BLaER1 (cell line): ENCODE data around the gene RASGRP1.
"Not testable (repeated sequence)": the region's sequence is repeated elsewhere in the genome, so short reads cannot be mapped to it uniquely, and the experiment has no call there.

Experiments used
- H3K27ac ChIP-seq: shearing (Covaris generic); formaldehyde crosslinking; 2 replicates; pipeline ENCODE4 v1.8.1; 2022
- H3K27me3 ChIP-seq: shearing (Covaris generic); formaldehyde crosslinking; 2 replicates; pipeline ENCODE4 v1.8.1; 2022
- H3K36me3 ChIP-seq: shearing (Covaris generic); formaldehyde crosslinking; 2 replicates; pipeline ENCODE4 v1.8.1; 2022
- H3K4me1 ChIP-seq: shearing (Covaris generic); formaldehyde crosslinking; 2 replicates; pipeline ENCODE4 v1.8.1; 2022
- H3K4me2 ChIP-seq: shearing (Covaris generic); formaldehyde crosslinking; 2 replicates; pipeline ENCODE4 v1.8.1; 2022
- H3K4me3 ChIP-seq: shearing (Covaris generic); formaldehyde crosslinking; 2 replicates; pipeline ENCODE4 v1.8.1; 2022
- H3K9ac ChIP-seq: shearing (Covaris generic); formaldehyde crosslinking; 2 replicates; pipeline ENCODE4 v1.8.1; 2022
- H3K9me3 ChIP-seq: shearing (Covaris generic); formaldehyde crosslinking; 2 replicates; pipeline ENCODE4 v1.8.1; 2022
- H4K20me1 ChIP-seq: shearing (Covaris generic); formaldehyde crosslinking; 2 replicates; pipeline ENCODE4 v1.8.1; 2022
- Cebpa-rat ChIP-seq: shearing (Covaris generic); IDR thresholded peaks from 2 replicates; pipeline ENCODE4 v1.8.1; 2022

Gene RASGRP1

DNA sequence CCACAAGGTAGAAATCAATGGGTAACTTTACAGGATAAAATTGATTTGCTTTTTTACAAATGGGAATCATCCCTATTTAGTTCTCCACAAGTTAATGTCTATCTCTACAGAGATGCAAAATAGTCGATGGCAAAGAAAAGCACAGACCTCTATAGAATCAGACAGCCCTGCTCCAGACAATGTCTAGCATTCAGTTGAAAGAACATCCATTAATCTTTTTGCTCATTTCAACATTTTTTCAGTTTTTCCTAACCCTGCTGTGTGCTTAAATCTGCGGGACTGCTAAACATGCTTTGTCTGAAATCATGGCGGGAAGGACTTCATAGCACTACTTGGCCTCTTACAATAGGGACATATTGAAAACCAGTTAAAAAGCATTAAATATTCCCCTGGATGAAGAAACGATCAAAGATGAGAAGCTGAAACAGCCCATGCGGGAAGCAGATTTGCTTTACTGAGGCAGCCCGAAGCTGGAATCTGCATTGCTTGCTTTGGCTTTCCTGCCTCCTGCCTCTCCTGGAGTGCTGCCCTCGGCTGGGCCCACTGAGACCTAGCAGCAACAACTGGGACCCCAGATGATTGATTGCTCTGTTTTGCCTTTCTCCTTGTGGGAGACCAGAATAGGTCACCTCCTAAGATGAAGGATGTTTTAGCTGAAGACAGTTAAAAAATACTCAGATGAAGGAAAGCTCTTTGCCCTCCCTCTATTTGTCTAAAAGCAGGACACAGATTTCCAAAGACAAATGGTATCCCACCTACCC lies 38.5 kb upstream of the RASGRP1 start:
- H3K4me2 ChIP-seq: no peak overlapping the region
- H3K9ac ChIP-seq: no peak overlapping the region
- H3K4me1 ChIP-seq: no peaks in the 10 kb centered on the region; the same call in 1 of the 2 replicates
- no peaks in the 10 kb centered on the region for H3K36me3 ChIP-seq
- no peak for TF ChIP-seq Cebpa-rat
- H3K27me3 ChIP-seq: no peaks in the 10 kb centered on the region
- no peak overlapping the region for H3K4me3 ChIP-seq
- no peaks in the 10 kb centered on the region for H4K20me1 ChIP-seq
- H3K9me3 ChIP-seq: no peaks in the 10 kb centered on the region
- H3K27ac ChIP-seq: no peak overlapping the region

DNA sequence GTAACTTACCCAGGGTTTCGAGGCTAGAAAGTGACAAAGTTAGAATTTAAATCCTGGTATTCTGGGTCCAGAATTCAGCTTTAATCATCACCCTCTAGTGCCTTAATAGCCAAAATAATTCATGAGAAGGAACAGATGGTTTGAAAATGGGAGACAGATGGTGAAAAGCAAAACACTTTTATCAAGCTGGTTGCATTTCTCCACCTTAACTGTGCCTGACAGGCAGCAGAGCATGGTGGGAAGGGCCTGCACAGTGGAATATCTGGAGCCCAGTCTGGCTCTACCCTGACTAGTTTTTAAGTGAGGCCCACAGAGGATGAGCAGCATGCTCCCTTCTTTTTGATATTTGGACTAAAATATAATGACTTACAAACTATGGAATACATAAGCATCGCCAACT lies 35.6 kb upstream of the RASGRP1 start:
- no peak for TF ChIP-seq Cebpa-rat
- Histone ChIP-seq H3K27me3 (no peaks in the 10 kb centered on the region), H3K36me3 (no peaks in the 10 kb centered on the region), H4K20me1 (no peaks in the 10 kb centered on the region), H3K9ac (no peak overlapping the region), H3K4me2 (no peak overlapping the region), H3K4me1 (no peaks in the 10 kb centered on the region; the same call in 1 of the 2 replicates), H3K9me3 (no peaks in the 10 kb centered on the region), H3K27ac (no peak overlapping the region), H3K4me3 (no peak overlapping the region)

DNA sequence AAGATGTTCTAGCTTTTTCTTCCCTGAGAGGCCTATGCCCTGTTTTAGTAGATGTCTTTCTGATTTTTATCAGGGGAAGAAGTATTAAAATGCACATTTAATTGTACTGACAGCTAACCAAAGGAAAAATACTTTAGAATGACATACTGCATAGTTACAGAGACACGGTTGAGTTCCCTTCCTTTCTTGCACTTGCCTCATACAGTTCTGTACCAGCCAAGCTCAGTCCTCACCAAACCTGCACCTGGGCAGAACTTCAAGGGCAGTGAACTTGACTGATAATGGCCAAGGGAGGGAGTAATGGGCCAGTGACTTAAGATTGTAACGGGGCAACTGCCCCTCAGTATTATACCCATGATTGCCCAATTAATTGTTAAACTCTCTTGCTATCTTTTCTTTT lies 34.1 kb upstream of the RASGRP1 start:
- no peak overlapping the region for H3K4me2 ChIP-seq
- H3K36me3 ChIP-seq: no peaks in the 10 kb centered on the region
- H3K9ac ChIP-seq: no peak overlapping the region
- no peaks in the 10 kb centered on the region; the same call in 1 of the 2 replicates for H3K4me1 ChIP-seq
- no peak overlapping the region for H3K27ac ChIP-seq
- no peak overlapping the region for H3K4me3 ChIP-seq
- TF ChIP-seq Cebpa-rat: no peak
- no peaks in the 10 kb centered on the region for H3K27me3 ChIP-seq
- H3K9me3 ChIP-seq: no peaks in the 10 kb centered on the region
- no peaks in the 10 kb centered on the region for H4K20me1 ChIP-seq

DNA sequence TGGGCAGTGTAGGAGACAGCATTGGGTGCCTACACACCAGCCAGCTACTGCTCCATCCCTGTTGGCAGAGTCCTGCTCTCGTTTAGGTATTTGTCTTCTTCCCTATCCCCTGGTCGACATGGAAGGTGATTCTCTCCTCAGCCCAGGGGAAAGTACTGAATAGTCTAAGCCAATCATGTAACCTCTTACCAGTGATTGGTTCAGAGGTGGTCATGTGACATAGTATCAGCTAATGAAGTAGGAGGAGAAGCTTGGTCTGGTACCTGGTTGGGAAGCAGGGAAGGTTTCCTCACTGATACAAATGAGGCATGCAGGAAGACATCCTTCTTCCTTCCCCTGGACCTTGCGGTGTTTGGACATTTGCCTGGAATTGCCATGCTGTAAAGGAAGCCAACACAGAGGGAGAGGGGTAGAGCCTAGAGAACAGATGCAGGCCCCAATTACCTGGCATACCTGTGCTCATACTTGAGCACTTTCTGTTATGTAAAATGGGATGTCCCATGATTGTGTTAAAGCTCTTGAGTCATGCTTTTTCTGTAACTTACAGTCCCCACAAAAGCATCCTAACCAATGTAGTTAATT lies 32.7 kb upstream of the RASGRP1 start:
- no peaks in the 10 kb centered on the region; the same call in 1 of the 2 replicates for H3K4me1 ChIP-seq
- H3K36me3 ChIP-seq: no peaks in the 10 kb centered on the region
- no peaks in the 10 kb centered on the region for H3K27me3 ChIP-seq
- H4K20me1 ChIP-seq: no peaks in the 10 kb centered on the region
- H3K9me3 ChIP-seq: no peaks in the 10 kb centered on the region
- TF ChIP-seq Cebpa-rat: no peak
- no peak overlapping the region for H3K27ac ChIP-seq
- H3K9ac ChIP-seq: no peak overlapping the region
- no peak overlapping the region for H3K4me2 ChIP-seq
- H3K4me3 ChIP-seq: no peak overlapping the region

DNA sequence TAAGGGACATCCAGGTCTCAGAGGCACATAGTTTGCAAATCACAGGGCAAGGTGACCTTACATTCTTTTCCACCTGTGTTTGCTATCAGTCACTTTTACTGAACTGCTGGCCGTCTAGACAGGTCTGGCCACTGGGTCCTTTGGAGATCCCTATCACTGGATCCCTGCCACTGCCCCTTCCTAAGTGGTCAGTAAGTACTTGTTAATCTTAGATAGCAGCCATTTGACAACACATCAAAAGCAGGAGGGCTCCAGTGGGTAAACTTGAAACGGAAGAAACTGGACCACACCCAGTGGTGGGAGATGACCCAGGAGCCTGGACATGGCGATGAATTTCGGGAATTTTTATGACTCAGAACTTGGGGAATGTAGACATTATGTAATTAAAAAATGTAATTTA lies 28.9 kb upstream of the RASGRP1 start:
- H4K20me1 ChIP-seq: no peaks in the 10 kb centered on the region
- no peak overlapping the region for H3K27ac ChIP-seq
- H3K27me3 ChIP-seq: no peaks in the 10 kb centered on the region
- no peaks in the 10 kb centered on the region for H3K36me3 ChIP-seq
- H3K9ac ChIP-seq: no peak overlapping the region
- H3K4me2 ChIP-seq: no peak overlapping the region
- H3K9me3 ChIP-seq: no peaks in the 10 kb centered on the region
- TF ChIP-seq Cebpa-rat: no peak
- H3K4me3 ChIP-seq: no peak overlapping the region
- no peaks in the 10 kb centered on the region for H3K4me1 ChIP-seq

DNA sequence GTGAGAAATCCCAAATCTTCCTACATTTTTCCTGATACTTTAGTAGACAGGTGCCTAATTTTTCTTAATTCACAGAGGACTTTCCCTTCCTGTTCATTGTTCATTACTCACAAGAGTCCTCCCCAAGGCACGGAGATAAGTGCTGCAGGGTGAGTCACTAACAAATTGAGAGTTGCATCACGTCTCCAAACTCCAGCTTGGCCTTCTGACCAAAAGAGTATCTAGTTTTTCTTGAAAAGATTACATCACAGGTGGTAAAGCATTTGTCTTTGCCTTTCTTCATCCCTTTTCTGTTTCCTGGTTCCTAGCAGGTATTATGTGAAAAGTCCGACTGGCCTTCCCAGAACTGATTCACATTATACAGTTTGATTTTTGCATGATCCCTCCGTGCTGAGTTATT lies 24.9 kb upstream of the RASGRP1 start:
- H3K9me3 ChIP-seq: no peaks in the 10 kb centered on the region
- TF ChIP-seq Cebpa-rat: no peak
- no peak overlapping the region for H3K4me3 ChIP-seq
- no peaks in the 10 kb centered on the region for H3K36me3 ChIP-seq
- H3K27ac ChIP-seq: no peak overlapping the region
- H4K20me1 ChIP-seq: no peaks in the 10 kb centered on the region
- H3K27me3 ChIP-seq: no peaks in the 10 kb centered on the region
- no peaks in the 10 kb centered on the region for H3K4me1 ChIP-seq
- H3K4me2 ChIP-seq: no peak overlapping the region
- H3K9ac ChIP-seq: no peak overlapping the region

DNA sequence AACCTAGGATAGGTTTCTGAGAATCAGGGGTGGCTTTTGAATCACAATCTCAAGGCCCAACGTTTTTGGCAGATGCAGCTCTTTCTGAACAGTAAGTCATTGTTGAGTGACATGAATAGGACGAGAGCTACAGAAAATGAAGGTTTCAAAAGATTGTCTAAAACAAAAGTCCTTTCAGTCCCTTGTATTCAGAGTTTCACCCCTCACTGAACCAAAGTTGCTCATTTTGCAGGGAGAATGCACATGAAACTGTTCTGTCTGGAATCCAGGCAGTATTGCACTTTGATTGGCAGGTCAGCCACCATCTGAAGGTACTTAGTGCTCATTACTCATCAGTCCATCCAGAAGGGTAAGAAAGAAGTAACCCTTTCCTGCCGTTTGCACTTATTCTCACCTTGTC lies 24.1 kb upstream of the RASGRP1 start:
- H3K4me1 ChIP-seq: no peaks in the 10 kb centered on the region
- no peak overlapping the region for H3K9ac ChIP-seq
- no peak overlapping the region for H3K4me3 ChIP-seq
- H3K27me3 ChIP-seq: no peaks in the 10 kb centered on the region
- no peak overlapping the region for H3K4me2 ChIP-seq
- no peaks in the 10 kb centered on the region for H3K9me3 ChIP-seq
- H3K27ac ChIP-seq: no peak overlapping the region
- no peak for TF ChIP-seq Cebpa-rat
- no peaks in the 10 kb centered on the region for H4K20me1 ChIP-seq
- no peaks in the 10 kb centered on the region for H3K36me3 ChIP-seq

DNA sequence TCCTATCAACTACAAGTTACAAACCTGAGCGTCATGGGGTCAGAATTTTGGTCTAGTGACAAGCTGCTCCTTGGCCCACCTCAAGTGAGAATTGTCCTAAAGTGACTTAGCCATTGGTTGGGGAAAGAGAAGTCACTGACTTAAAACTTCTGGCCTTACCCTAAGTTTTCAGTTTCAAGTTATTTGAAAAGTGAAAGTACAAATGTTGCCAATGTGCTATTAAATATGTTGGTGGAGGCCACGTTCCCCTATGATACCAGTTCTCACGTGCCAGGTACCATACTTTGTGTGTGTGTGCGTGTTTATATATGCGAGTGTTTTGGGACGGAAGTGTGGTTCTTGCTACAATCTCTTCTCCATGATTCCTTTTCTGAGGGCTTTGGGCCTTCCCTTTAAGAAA lies 22.6 kb upstream of the RASGRP1 start:
- TF ChIP-seq Cebpa-rat: no peak
- Histone ChIP-seq H3K4me3 (no peak overlapping the region), H3K9ac (no peak overlapping the region), H3K9me3 (no peaks in the 10 kb centered on the region), H3K4me2 (no peak overlapping the region), H3K36me3 (no peaks in the 10 kb centered on the region), H3K4me1 (no peaks in the 10 kb centered on the region), H3K27ac (no peak overlapping the region), H4K20me1 (no peaks in the 10 kb centered on the region), H3K27me3 (no peaks in the 10 kb centered on the region)

DNA sequence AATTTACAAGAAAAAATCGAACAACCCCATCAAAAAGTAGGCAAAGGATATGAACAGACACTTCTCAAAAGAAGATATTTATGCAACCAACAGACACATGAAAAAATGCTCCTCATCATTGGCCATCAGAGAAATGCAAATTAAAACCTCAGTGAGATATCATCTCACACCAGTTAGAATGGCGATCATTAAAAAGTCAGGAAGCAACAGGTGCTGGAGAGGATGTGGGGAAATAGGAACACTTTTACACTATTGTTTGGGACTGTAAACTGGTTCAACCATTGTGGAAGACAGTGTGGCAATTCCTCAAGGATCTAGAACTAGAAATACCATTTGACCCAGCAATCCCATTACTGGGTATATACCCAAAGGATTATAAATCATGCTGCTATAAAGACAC lies 21.4 kb upstream of the RASGRP1 start:
- not testable (repeated sequence) for H3K9ac ChIP-seq, H3K4me1 ChIP-seq, H3K4me3 ChIP-seq, H3K36me3 ChIP-seq, H3K27me3 ChIP-seq, H4K20me1 ChIP-seq, H3K9me3 ChIP-seq, H3K27ac ChIP-seq, H3K4me2 ChIP-seq

DNA sequence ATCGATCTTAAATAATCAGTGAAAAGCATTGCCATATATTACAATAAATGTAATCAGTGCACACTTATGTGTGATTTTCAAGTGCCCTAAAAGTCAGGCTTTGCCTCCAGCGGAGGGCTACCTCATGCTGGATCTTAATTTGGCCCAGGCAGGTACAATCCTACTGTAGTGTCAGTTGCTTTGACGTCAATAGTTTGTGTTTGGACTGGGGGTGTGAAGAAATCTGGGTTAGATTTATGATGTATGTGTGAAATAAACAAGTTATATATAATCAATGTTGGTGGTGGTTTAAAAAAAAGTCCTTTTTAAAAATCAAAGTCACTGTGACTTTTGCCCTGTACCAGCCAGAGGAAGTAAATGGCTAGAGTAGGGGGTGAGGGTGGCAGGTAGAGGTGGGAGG lies 14.0 kb upstream of the RASGRP1 start:
- no peak overlapping the region for H3K27ac ChIP-seq
- no peaks in the 10 kb centered on the region for H4K20me1 ChIP-seq
- H3K36me3 ChIP-seq: no peaks in the 10 kb centered on the region
- no peaks in the 10 kb centered on the region for H3K27me3 ChIP-seq
- no peaks in the 10 kb centered on the region for H3K9me3 ChIP-seq
- TF ChIP-seq Cebpa-rat: no peak
- no peaks in the 10 kb centered on the region for H3K4me1 ChIP-seq
- H3K9ac ChIP-seq: no peak overlapping the region
- no peak overlapping the region for H3K4me3 ChIP-seq
- H3K4me2 ChIP-seq: no peak overlapping the region
